HG03097 (cell line): Measurements from ENCODE around the gene PDS5A.
"Not testable (repeated sequence)": the region's sequence is repeated elsewhere in the genome, so short reads cannot be mapped to it uniquely, and the experiment has no call there.

Source experiments
- ATAC-seq: cut with Tn5 transposase; IDR thresholded peaks from one replicate; pipeline ENCODE4 v1.9.1; 2021; ENCODE audit not compliant: unreplicated experiment, low FRiP score

PDS5A gene

DNA sequence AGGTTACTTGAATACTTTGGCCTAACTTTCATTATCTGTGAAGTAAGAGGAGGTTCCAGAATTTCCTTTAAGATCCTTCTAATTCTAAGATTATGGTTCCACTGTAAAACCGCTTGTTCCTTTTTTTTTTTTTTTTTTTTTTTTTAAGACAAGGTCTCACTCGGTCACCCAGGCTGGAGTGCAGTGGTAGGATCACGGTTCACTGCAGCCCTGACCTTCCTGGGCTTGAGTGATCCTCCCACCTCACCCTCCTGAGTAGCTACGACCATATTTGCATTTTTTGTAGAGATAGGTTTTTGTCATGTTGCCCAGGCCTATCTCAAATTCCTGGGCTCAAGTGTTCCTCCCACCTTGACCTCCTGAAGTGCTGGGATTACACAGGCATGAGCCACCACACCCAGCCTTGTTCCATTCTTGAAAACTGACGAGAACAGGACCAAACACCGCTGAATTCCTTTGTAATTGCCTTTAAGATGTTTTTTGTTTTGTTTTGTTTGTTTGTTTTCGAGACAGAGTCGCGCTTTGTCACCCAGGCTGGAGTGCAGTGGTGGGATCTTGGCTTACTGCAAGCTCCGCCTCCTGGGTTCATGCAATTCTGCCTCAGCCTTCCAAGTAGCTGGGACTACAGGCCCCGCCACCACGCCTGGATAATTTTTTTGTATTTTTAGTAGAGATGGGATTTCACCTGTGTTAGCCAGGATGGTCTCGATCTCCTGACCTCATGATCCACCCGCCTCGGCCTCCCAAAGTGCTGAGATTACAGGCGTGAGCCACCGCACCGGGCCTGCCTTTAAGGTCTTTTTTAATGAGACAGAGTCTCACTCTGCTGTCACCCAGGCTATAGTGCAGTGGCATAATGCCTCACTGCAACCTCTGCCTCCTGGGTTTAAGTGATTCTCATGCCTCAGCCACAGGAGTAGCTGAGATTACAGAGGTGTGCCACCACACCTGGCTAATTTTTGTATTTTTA lies 6.8 kb downstream of the PDS5A start:
- ATAC-seq, result peak; percentile 46

DNA sequence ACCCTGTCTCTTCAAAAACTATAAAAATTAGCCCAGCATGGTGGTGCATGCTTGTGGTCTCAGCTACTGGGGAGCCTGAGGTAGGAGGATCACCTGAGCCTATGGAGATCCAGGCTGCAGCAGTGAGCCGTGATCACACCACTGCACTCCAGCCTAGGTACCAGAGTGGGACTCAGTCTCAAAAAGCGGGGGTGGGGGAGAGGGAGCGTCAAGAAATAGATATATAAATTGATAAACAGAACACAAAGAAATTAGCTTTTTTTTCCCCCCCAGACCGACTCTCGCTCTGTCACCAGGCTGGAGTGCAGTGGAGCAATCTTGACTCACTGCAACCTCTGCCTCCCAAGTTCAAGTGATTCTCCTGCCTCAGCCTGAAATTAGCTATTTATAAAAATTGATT lies 14.1 kb downstream of the PDS5A start:
- ATAC-seq, result no peak

DNA sequence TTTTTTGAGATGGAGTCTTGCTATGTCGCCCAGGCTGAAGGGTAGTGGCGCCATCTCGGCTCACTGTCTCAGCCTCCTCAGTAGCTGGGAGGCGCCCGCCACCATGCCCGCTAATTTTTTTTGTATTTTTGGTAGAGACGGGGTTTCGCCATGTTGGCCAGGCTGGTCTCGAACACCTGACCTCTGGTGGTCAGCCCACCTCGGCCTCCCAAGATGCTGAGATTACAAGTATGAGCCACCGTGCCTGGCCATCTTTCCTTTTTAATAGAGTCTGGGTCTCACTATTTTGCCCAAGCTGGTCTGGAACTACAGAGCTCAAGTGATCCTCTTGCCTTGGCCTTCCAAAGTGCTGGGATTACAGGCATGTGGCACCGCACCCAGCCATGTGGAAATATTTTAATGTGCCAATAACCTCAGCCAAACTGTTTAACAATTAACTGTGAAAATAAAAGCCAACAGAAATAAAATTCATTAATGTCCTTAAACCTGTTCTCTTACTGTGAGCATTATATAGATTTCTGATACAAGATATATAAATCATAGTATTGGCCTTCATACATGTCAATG lies 16.3 kb downstream of the PDS5A start:
- ATAC-seq, result no peak

DNA sequence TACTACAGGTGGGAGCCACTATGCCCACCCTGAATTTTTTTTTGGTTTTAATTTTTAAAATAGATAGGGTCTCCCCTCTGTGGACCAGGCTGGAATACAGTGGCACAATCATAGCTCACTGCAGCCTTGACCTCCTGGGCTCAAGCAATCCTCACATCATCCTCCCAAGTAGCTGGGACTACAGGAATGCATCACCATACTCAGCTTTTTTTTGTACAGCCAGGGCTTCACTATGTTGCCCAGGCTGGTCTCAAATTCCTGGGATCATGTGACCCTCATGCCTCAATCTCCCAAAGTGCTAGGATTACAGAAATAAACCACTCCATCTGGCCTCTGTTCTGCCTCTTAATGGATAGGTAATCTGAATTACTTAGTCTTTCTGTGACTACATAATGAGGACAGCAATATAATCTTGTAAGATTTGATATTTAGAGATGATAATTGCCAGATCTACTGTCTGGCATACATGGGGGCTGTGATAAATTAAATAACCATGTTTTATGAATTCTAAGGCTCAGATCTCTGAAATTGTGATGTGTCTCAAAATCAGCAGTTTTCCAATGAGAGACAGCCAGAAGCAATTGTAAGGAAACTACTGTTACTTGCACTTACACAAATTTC lies 26.7 kb downstream of the PDS5A start:
- no peak for ATAC-seq

DNA sequence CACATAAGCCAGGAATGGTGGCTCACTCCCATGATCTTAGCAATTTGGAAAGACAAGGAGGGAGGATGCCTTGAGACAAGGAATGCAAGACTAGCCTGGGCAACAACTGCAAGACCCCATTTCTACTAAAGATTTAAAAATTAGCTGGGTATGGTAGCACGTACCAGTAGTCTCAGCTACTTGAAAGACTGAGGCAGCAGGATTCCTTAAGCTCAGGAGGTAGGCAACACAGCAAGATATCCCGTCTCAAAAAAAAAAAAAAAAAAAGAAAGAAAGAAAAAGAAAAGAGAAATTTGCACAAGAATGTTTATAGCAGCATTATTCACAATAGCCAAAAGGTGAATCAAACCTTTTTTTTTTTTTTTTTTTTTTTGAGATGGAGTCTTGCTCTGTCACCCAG lies 29.7 kb downstream of the PDS5A start:
- no peak for ATAC-seq

DNA sequence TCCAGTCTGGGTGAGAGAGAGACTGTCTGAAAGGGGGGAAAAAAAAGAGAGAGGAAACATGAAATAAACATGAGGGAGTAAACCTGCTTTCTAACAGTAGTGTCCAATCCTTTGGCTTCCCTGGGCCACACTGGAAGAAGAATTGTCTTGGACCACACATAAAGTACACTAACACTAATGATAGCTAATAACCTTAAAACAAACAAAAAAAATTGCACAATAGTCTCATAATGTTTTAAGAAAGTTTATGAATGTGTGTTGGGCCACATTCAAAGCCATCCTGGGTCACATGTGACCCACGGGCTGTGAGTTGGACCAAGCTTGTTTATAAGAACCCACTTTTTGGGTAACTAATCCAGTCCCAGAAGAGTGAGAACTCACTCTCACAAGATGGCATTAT lies 30.3 kb downstream of the PDS5A start:
- no peak for ATAC-seq

DNA sequence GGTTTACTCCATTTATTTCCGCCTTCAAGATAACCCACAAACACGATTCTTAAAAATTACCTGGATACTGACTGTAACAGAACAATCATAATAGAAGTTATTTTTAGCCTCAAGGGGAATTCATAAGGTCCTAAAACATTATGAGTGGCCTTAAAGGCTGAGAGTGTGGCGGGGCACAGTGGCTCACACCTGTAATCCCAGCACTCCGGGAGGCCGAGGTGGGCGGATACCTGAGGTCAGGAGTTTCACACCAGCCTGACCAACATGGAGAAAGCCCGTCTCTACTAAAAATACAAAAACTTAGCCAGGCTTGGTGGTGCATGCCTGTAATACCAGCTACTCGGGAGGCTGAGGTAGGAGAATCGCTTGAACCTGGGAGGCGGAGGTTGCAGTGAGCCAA lies 33.5 kb downstream of the PDS5A start:
- ATAC-seq, result not testable (repeated sequence)

DNA sequence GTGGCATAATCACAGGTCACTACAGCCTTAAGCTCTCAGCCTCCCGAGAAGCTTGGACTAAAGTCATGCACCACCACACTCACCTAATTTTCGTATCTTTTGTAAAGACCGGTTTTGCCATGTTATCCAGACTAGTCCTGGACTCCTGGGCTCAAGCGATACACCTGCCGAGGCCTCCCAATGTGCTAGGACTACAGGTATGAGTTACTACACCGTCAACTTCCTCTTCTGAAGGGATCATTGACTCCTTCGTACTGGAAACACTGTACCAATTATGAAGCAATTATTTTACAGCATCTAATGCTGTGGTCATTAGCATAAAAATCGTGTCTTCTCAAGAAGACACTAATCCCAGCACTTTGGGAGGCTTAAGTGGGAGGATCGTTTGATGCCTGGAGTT lies 35.2 kb downstream of the PDS5A start:
- no peak for ATAC-seq

DNA sequence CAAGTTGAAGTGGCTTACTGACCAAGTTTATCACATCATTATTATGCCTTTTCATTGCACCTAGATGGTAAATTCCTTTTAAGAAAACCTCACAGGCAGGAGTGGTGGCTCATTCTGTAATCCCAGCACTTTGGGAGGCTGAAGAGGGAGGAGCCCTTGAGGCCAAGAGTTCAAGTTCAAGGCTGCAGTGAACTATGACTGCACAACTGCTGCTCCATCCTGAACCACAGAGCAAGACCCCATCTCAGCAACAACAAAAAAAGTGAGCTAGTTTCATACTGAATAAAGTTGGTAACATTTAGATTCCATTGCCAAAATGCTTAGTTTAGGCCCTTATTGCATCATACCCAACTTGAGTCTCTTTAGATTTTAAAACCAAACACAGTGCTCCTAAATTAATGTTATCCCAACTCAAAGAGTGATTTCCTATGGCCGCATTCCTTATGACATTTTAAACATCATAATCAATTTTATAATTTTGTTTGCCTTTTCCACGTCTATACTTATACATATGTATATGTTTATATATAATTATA lies 36.0 kb downstream of the PDS5A start:
- ATAC-seq, result no peak

DNA sequence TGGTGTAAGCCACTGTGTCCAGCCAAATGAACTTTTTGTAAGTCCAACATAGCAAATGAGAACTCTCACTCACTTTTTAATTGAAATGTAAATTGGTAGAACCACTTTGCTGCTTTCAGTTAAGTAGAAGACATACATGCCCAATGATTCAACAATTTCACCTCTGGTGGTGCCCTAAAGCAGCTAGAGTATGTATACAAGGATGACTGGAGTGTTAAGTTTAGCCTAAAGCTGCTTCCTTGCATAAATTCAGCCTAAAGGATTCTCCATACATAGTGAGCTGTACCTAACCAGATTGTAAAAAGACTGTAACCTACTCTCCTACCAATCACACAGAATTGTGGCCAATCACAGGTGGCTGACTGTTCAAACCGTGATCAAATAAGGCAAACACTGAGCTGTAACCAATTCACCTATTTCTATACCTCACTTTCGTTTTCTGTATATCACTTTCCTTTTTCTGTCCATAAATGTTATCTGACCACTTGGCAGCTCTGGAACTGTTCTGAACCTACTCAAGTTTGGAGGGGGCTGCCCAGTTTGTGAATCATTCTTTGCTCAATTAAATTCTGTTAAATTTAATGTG lies 39.9 kb downstream of the PDS5A start:
- ATAC-seq, result no peak

DNA sequence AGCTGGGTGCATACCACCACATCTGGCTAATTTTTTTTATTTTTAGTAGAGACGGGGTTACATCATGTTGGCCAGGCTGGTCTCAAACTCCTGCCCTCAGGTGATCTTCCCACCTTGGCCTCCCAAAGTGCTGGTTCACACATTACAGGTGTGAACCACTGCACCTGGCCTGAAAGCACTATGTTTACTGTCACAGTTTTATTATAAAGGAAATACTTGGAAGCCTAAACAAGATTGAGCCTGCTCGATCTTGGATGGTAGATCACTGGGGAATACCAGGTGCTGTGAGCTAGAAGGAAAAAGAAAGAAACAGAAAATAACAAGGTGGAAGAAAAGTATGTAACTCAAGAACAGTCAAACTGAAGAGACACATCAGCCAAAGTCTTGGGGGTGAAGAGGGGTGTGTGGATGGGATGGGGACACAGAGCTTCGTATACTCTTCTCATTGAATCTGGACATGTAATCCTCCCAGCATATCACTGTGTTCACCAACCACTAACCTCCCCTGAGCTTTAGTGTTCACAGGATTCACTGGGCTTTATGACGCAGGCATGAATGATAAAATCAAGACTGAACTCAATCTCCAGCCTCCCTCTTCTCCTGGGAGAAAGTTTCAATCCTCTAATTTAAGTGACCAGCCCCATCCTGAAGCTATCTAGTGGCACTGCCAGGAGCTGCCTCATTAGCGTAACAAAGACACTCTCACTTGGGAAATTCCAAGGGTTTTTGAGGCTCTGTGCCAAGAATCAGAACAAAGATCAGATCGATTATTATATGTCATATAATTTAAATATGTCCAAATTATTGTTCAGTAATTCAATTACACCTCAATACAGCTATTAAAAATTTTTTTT lies 40.9 kb downstream of the PDS5A start:
- ATAC-seq, result no peak

DNA sequence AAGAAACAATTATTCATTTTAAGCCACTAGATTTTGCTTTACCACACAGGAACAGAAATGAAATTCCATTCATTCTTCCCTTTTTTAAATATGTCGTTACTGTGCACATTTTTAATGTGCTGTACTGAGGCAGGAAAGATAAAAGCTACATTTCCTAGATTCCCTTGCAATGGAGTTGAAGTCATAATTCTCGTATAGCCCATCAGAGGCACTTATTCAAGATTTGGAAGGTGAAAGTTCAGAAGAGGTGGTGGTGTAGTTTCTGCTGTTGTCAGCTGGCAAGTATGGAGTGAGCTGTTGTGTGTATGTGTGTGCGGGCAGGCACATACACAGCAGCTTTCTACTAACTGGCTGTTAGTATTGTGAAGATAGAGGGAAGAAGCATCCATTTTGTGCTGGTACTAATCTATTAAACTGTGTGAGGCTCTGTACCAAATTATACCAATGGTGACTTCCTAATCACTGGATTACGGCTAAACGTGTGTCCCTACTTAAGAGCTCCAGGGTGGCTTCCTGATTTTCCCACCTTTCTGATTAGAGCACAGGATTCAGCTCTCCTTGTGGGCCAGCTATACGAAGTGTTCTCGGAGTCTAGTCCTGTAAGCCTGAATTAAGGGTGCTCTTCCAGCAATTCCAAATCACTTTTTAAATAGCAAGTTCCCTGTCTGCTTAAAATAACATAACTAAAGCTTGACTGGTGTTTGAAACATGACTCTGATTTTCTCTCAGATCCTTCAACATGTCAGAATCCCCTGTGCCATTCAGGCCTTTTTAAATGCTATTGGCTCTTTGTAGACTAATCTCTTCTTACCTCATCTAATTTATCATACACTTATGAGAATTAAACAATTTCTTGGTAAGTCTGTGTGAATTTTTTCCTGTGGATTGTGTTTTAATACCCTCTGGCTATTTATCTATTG lies 43.8 kb downstream of the PDS5A start:
- ATAC-seq, result no peak

DNA sequence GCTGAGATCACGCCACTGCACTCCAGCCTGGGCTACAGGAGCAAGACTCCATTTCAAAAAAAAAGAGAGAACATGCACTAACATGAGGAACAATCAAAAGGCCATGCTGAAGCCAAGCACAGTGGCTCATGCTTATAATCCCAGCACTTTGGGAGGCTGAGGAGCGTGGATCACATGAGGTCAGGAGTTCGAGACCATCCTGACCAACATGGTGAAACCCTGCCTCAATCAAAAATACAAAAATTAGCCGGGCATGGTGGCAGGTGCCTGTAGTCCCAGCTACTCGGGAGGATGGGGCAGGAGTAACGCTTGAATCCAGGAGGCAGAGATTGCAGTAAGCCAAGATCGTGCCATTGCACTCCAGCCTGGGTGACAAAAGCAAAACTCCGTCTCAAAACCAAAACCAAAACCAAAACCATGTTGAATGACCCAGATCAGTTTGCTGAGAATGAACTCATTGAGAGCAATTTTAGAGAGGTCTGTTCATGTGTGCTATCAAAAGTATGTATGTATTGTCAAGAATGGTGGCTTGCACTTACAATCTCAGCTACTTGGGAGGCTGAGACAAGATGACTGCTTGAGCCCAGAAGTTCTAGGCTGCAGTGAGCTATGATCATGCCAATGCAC lies 44.8 kb downstream of the PDS5A start:
- ATAC-seq, result no peak

DNA sequence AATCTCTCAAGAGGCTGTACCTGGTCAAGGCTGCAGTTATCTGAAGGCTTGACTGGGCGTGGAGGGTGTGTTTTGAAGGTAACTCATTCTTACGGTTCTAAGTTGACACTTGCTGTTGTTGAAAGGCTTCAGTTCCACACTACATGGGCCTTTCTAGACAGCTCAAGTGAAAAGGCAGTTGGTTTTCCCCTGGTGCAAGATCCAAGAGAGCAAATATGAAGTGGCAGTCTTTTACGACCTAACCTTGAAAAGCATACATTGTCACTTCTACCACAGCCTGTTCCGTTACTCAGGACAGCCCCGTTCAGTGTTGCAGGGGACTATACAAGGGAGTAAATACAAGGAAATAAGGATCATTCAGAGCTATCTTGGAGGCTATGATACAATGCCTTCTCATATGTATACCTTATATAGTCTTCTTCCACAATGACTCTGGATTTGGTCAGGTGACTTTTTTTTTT lies 46.2 kb downstream of the PDS5A start:
- ATAC-seq, result no peak

DNA sequence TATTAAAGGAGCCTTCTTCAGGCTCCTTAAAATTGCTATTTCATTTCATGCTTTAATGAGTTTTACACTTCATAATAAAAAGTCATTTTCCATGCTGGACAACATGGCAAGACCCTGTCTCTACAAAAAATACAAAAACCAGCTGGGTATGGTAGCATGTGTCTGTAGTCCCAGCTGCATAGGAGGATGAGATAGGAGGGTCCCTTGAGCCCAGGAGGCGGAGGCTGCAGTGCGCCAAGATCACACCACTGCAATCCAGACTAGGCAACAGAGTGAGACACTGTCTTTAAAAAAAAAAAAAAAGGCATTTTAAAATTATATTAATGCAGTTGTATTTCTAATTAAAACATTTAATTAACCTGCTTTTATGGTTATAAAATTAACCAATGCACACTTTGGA lies 49.2 kb downstream of the PDS5A start:
- ATAC-seq, result no peak

DNA sequence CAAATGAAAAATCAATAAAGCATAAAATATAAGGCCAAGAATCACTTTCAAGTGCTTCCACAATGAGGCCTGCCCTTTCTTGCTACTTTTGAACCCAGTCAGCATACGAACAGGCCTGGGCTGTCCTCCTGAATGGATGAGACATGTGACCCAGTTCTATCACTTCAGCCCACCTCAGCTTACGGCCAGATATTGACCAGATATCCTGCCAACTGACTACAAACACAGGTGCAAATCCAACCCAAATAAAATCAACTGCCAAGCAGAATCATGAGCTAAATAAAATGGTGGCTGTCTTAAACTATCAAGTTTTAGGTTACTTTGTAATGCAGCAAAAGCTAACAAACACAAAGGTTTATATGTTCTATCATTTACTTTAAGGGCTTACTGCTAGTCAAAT lies 53.7 kb downstream of the PDS5A start:
- no peak for ATAC-seq

DNA sequence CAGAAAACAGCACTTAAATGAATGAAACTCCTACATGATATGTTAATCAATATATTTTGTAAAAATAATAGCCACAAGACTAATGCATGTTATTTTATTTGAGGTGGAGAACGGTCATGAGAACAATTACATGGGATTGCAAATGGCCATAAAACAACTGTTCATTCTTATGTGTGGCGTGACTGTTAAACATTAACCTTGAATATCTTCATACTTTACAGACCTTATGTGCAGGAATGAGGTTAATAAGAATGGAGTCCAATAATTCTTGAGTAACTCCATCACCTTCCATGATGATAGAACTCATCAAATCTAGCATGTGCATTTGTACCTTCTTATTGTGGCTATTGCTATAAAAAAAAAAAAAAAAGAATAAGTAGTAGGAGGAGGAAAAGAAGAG lies 55.3 kb downstream of the PDS5A start:
- ATAC-seq, result no peak

DNA sequence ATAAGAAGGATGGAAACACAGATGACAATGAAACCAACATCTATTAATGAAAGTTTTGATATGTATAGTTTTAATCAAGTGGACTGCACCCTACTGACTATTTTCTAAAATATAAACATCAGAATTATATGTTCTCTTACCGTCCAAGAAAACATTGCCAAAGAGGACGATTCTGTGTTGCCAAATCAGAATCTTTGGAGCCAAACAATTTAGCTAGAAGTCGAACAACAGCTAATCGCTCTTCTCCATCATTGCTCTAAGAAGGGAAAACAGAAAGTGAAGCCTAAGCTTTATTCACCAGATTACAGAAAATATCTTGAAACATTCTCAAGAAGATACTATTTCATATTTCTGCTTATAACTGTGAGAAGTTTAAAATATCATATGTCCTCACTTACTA lies 64.2 kb downstream of the PDS5A start:
- no peak for ATAC-seq

DNA sequence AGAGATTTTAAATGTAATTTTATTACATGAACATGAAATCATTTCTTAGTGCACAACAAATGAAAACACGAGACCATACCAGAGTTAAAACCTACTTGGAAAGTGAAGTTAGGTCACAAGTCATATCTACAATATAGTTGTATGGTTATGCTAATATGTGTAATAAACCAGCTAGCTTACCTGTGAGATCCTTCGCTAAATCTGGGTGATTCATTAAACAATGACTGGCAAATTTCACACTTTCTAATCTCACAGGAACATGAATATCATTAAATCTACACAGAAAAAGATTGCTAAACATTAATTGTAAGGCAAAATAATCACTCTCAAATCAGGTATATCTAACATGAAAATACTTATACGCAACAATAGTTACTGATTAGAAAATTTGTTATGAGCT lies 67.6 kb downstream of the PDS5A start:
- no peak for ATAC-seq
